SK-N-SH (cell line): ENCODE data around the gene CLDN5. TPM values are rescaled to one million over a fixed set of nuclear protein-coding genes. Genes with fewer than 3 reads are reported as not detected.
A peak's percentile ranks its signal among the peaks of the same experiment; 100 is the strongest.

ENCODE experiments used
- CTCF ChIA-PET: fragments of 300-600, 350-600 bp; formaldehyde crosslinking; extraction: SDS; loops from one replicate; lab custom pipeline; 2021; lab: Yijun Ruan, JAX
- POLR2A ChIA-PET: fragments of 350-600 bp; sonication (Branson Sonifier 250); formaldehyde crosslinking; extraction: SDS; loops from one replicate; lab custom pipeline; 2020; ENCODE audit warnings: antibody characterized with exemption, inconsistent platforms; lab: Yijun Ruan, JAX
- DNase-seq: peaks from one replicate; pipeline ENCODE4 v3.0.0; 2012
- H2AFZ ChIP-seq: fragments of 200-600 bp; sonication (generic); 2 replicates; pipeline ENCODE4 v1.8.1; 2016; ENCODE audit warnings: antibody characterized with exemption, mild to moderate bottlenecking, low read depth
- H3F3A ChIP-seq: fragments of 200-600 bp; sonication (generic); replicated peaks from 2 replicates; pipeline ENCODE3; 2016; ENCODE audit warnings: antibody characterized with exemption, mild to moderate bottlenecking; ENCODE audit not compliant: insufficient read depth
- H3K27ac ChIP-seq, 2 experiments: fragments of 200-500 bp in 1 of 2; fragments of 200-600 bp in 1 of 2; sonication (Bioruptor generic) in 1 of 2; sonication (generic), shearing (Covaris generic) in 1 of 2; 2 replicates each; pipeline versions ENCODE4 v1.5.1 to v1.6.1; 2014 to 2016; ENCODE audit warnings: low read depth in 2 of 2, inconsistent platforms in 1 of 2, low read length in 1 of 2, mild to moderate bottlenecking in 1 of 2, mixed read lengths in 1 of 2
- H3K27me3 ChIP-seq: fragments of 200-600 bp; sonication (generic), shearing (Covaris generic); 2 replicates; pipeline ENCODE4 v1.6.1; 2016; ENCODE audit warnings: mixed run types; ENCODE audit not compliant: insufficient read depth
- H3K36me3 ChIP-seq, 2 experiments: fragments of 200-500 bp in 1 of 2; fragments of 200-600 bp in 1 of 2; sonication (Bioruptor generic) in 1 of 2; sonication (generic) in 1 of 2; replicated peaks in 1 of 2; 2 replicates each; pipeline versions ENCODE3 to v1.5.1; 2014 to 2016; ENCODE audit warnings: low read length in 1 of 2, mild to moderate bottlenecking in 1 of 2; ENCODE audit not compliant: insufficient read depth in 2 of 2, control insufficient read depth in 1 of 2
- H3K4me1 ChIP-seq, 2 experiments: fragments of 200-500 bp in 1 of 2; fragments of 200-600 bp in 1 of 2; sonication (Bioruptor generic) in 1 of 2; sonication (generic), shearing (Covaris generic) in 1 of 2; 2 replicates each; pipeline versions ENCODE4 v1.5.1 to v1.6.1; 2014 to 2016; ENCODE audit warnings: low read depth in 1 of 2, low read length in 1 of 2, mixed run types in 1 of 2; ENCODE audit not compliant: insufficient read depth in 2 of 2, control insufficient read depth in 1 of 2
- H3K4me2 ChIP-seq: fragments of 200-600 bp; sonication (generic), shearing (Covaris generic); 2 replicates; pipeline ENCODE4 v1.6.1; 2017; ENCODE audit warnings: mixed run types
- H3K4me3 ChIP-seq, 2 experiments: fragments of 200-500 bp in 1 of 2; fragments of 200-600 bp in 1 of 2; sonication (Bioruptor generic) in 1 of 2; sonication (generic), shearing (Covaris generic) in 1 of 2; 2 replicates each; pipeline versions ENCODE4 v1.5.1 to v1.8.1; 2014 to 2016; ENCODE audit warnings: low read depth in 2 of 2, inconsistent platforms in 1 of 2, low read length in 1 of 2, mild to moderate bottlenecking in 1 of 2, mixed read lengths in 1 of 2, moderate library complexity in 1 of 2
- H3K79me2 ChIP-seq: fragments of 200-600 bp; sonication (generic); 2 replicates; pipeline ENCODE4 v1.8.1; 2017; ENCODE audit warnings: mild to moderate bottlenecking; ENCODE audit not compliant: insufficient read depth
- H3K9ac ChIP-seq: fragments of 200-600 bp; sonication (generic); 2 replicates; pipeline ENCODE4 v1.6.1; 2017; ENCODE audit warnings: mixed run types
- H3K9me2 ChIP-seq: fragments of 200-600 bp; sonication (generic); 2 replicates; pipeline ENCODE4 v1.6.1; 2017; ENCODE audit warnings: mixed run types
- H3K9me3 ChIP-seq: fragments of 200-600 bp; sonication (generic); 2 replicates; pipeline ENCODE4 v1.6.1; 2017; ENCODE audit warnings: mixed run types, mild to moderate bottlenecking, moderate library complexity
- H4K20me1 ChIP-seq: fragments of 200-600 bp; sonication (generic); 2 replicates; pipeline ENCODE4 v1.6.1; 2017; ENCODE audit warnings: mild to moderate bottlenecking, mixed run types; ENCODE audit not compliant: insufficient read depth
- CTCF ChIP-seq: fragments of 200-600 bp; sonication (generic); IDR thresholded peaks from 2 replicates; pipeline ENCODE4 v1.6.1; 2017; ENCODE audit warnings: antibody characterized with exemption, mild to moderate bottlenecking, moderate library complexity
- EZH2phosphoT487 ChIP-seq: fragments of 200-600 bp; sonication (generic); IDR thresholded peaks from 2 replicates; pipeline ENCODE4 v1.6.1; 2017; ENCODE audit warnings: low read depth, mixed run types, mild to moderate bottlenecking, antibody characterized with exemption, moderate library complexity, borderline replicate concordance
- FOSL2 ChIP-seq: IDR thresholded peaks from 2 replicates; pipeline ENCODE4 v1.4.0; 2012; ENCODE audit warnings: low read depth, mild to moderate bottlenecking, moderate library complexity, borderline replicate concordance
- GABPA ChIP-seq: IDR thresholded peaks from 2 replicates; pipeline ENCODE4 v1.4.0; 2012; ENCODE audit warnings: low read depth, mild to moderate bottlenecking
- MEF2A ChIP-seq: IDR thresholded peaks from 2 replicates; pipeline ENCODE4 v1.4.0; 2012; ENCODE audit warnings: low read depth, borderline replicate concordance
- MXI1 ChIP-seq: IDR thresholded peaks from 2 replicates; pipeline ENCODE4 v1.6.1; 2012; ENCODE audit warnings: mild to moderate bottlenecking, low read depth, low read length, improper control_type of control experiment
- PBX3 ChIP-seq: IDR thresholded peaks from 2 replicates; pipeline ENCODE4; 2012
- RAD21 ChIP-seq: IDR thresholded peaks from 2 replicates; pipeline ENCODE4 v1.6.1; 2012; ENCODE audit warnings: mild to moderate bottlenecking, low read length
- REST ChIP-seq: IDR thresholded peaks from 2 replicates; pipeline ENCODE4 v1.6.1; 2012; ENCODE audit warnings: mild to moderate bottlenecking, low read depth, low read length, moderate library complexity
- RXRA ChIP-seq: IDR thresholded peaks from 2 replicates; pipeline ENCODE4 v1.4.0; 2012; ENCODE audit warnings: low read depth, mild to moderate bottlenecking, borderline replicate concordance
- SMC3 ChIP-seq: IDR thresholded peaks from 2 replicates; pipeline ENCODE4 v1.6.1; 2012; ENCODE audit warnings: low read depth, low read length, improper control_type of control experiment
- TCF12 ChIP-seq: IDR thresholded peaks from 2 replicates; pipeline ENCODE4 v1.4.0; 2012
- USF1 ChIP-seq: IDR thresholded peaks from 2 replicates; pipeline ENCODE4 v1.4.0; 2012; ENCODE audit warnings: low read depth, borderline replicate concordance
- WGBS: methylation state at CpG from one replicate; pipeline ENCODE4 v1.1.6; 2017; ENCODE audit warnings: low lambda C conversion rate; 5-methylcytosine and 5-hydroxymethylcytosine counted together
- polyA plus RNA-seq, 3 experiments: library from polyadenylated mRNA; depleted of rRNA; stranded (reverse); fragments of >200 nt; gene quantifications; 2 replicates each; pipeline ENCODE4 v1.2.3, GENCODE V29; 2012

CLDN5 gene
- polyA plus RNA-seq, 1 of the 3 experiments (the other 2 are of a cell fraction) = not detected

- no peak for DNase-seq
- Histone ChIP-seq H3K9me2 (no peaks in the 10 kb centered on the region), H3K9me3 (no peaks in the 10 kb centered on the region), H3K4me2 (no peak overlapping the region), H4K20me1 (no peaks in the 10 kb centered on the region), H3K27me3 (no peaks in the 10 kb centered on the region), H3K79me2 (no peaks in the 10 kb centered on the region), H3K4me1 (no peaks in the 10 kb centered on the region), H3K9ac (no peak overlapping the region), H3K4me3 (no peak overlapping the region), H3F3A (peaks cover 3% of the 10 kb centered on the region), H3K27ac (no peak overlapping the region), H3K36me3 (peaks cover 5 to 6% of the 10 kb centered on the region in 2 experiments), H2AFZ (no peak overlapping the region)
- CTCF ChIA-PET = interaction anchor here (0.6 to 3.9 kb wide), 5 partner anchors 11 to 413 kb away, joined by 3 to 39 read pairs (median 3); no protein-coding TSS in a partner anchor
- 77% methylated on average over 5 of the region's 5 CpGs for WGBS
- POLR2A ChIA-PET = no interaction called here
- TF ChIP-seq MEF2A (no peak), MXI1 (no peak), CTCF (peak; percentile 42), RAD21 (peak; percentile 45), REST (no peak), EZH2phosphoT487 (no peak), SMC3 (peak; percentile 20; the same call in 1 of the 2 replicates)
Observed at GRCh38 chr22:19495562-19496323, 28.5 kb downstream of the CLDN5 start.

- Histone ChIP-seq H3K9ac (no peak overlapping the region), H3K4me1 (no peaks in the 10 kb centered on the region), H3K4me3 (no peak overlapping the region), H3K27ac (no peak overlapping the region), H2AFZ (no peak overlapping the region), H3K9me2 (no peaks in the 10 kb centered on the region), H3K9me3 (no peaks in the 10 kb centered on the region), H3K27me3 (no peaks in the 10 kb centered on the region), H4K20me1 (no peaks in the 10 kb centered on the region), H3F3A (peaks cover 3% of the 10 kb centered on the region), H3K4me2 (no peak overlapping the region), H3K36me3 (peaks cover 5 to 6% of the 10 kb centered on the region in 2 experiments), H3K79me2 (no peaks in the 10 kb centered on the region)
- ChIA-PET CTCF (interaction anchor here (3.9 kb wide), 1 partner anchor 137 kb away, joined by 39 read pairs; no protein-coding TSS in a partner anchor), POLR2A (no interaction called here)
- TF ChIP-seq MEF2A (no peak), GABPA (no peak), USF1 (no peak), PBX3 (no peak), TCF12 (no peak), FOSL2 (no peak), RXRA (no peak)
- DNase-seq = no peak
- WGBS = 100% methylated on average over 6 of the region's 6 CpGs
Observed at GRCh38 chr22:19494676-19495173, 29.5 kb downstream of the CLDN5 start.
